Activated CD4-positive, alpha-beta T cell treated with anti-CD3 and anti-CD28 coated beads for 24 hours (primary cell): Measurements from ENCODE around the gene ATP8B3.

Source experiments
- DNase-seq, 2 donors: peaks; one replicate each; pipeline ENCODE4 v3.0.0-alpha.2; 2020; ENCODE audit warnings: low read depth in 2 of 2

Gene ATP8B3, protein sequence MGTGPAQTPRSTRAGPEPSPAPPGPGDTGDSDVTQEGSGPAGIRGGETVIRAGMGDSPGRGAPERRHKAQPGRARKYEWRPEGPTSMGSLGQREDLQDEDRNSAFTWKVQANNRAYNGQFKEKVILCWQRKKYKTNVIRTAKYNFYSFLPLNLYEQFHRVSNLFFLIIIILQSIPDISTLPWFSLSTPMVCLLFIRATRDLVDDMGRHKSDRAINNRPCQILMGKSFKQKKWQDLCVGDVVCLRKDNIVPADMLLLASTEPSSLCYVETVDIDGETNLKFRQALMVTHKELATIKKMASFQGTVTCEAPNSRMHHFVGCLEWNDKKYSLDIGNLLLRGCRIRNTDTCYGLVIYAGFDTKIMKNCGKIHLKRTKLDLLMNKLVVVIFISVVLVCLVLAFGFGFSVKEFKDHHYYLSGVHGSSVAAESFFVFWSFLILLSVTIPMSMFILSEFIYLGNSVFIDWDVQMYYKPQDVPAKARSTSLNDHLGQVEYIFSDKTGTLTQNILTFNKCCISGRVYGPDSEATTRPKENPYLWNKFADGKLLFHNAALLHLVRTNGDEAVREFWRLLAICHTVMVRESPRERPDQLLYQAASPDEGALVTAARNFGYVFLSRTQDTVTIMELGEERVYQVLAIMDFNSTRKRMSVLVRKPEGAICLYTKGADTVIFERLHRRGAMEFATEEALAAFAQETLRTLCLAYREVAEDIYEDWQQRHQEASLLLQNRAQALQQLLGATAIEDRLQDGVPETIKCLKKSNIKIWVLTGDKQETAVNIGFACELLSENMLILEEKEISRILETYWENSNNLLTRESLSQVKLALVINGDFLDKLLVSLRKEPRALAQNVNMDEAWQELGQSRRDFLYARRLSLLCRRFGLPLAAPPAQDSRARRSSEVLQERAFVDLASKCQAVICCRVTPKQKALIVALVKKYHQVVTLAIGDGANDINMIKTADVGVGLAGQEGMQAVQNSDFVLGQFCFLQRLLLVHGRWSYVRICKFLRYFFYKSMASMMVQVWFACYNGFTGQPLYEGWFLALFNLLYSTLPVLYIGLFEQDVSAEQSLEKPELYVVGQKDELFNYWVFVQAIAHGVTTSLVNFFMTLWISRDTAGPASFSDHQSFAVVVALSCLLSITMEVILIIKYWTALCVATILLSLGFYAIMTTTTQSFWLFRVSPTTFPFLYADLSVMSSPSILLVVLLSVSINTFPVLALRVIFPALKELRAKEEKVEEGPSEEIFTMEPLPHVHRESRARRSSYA (N-terminal part only)

DNA sequence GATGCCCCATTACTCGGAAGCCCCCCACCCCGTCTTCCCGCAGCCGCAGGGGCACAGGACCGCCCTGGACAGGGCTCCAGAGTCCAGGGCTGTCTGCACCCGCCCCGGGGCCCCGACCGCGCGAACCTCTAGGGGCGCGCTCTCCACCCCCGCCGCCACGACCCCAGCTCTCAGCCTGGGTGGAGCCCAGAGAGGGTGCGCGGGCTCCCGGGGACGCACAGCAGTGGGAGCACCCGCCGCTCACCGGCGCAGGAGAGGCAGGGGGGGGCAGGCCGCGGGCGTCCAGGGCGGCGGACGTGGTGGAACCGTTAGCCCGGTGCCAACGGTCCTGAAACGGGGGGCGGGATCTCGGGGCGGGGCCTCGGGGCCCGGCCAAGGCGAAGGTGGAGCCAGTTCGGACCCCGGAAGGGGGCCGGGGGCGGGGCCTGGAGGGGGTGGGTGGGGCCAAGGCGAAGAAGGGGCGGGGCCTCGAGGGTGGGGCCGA is at the start of gene ATP8B3:
TSS of gene ATP8B3 (minus strand) at position 335 of the 484 bp plus-strand sequence. CDS start 540 bp downstream, outside the sequence.
- DNase-seq, result peak; percentile 51 to 66

DNA sequence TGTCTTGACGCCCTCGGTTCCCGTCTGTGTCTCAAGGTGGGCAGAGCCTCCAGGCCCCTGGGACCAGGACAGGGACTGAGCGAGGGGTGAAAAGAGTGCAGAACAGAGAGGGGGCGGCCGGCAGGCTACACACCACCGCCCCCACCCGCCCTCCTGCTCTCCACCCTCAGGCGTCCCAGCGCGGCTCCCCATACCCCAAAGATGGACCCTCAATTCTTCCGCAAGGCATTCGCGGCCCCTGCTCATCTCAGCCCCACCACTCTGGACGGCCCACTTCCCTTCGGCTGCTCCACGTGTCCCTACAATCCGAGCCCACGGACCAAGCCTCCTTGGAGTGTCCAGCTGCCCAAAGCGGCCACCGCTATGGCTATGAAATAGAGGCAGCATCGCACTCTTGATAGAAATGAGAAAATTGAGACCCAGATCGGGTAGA is 49.5 kb upstream of the ATP8B3 start:
- no peak for DNase-seq

DNA sequence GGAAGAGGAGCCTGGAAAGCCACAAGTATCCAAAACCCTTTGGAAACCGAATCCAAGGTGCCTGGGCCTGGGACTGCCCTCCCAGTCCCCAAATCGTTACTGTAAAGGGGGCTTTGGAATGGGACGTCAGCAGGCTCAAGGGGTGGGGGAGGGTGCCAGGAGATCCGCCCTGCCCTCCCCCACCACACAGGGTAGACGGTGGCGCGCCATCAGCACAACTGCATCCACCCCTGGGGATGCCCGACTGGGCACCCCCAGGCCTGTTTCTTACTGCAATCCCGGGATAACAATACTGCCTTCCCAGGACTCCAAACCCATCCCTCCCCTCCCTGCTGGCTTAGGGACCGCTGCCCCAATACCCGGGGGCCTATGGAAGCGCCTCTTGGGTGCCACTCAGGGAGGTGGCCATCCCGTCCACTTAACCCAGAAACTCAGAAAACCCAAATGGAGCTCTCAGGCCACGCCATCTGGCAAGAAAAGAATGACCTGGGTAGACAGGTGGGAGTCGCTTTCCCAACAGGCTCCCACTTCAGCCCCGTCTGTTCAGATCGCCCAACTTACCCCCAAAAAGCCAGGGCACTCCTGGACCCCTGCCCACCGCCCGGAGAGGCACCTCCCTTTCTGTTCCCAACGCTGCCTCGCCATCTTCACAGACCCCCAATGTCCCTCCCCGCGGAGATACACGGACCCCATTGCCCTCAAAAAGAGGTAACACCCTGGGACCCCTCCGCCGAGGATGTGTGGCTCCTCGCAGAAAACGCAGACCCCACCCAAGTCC is 48.9 kb upstream of the ATP8B3 start:
- DNase-seq, result no peak

GRCh38 chr19:1860042-1860775 is 48.1 kb upstream of the ATP8B3 start:
- DNase-seq, result no peak

- no peak for DNase-seq
Observed at GRCh38 chr19:1859331-1859781, 47.3 kb upstream of the ATP8B3 start.

- no peak for DNase-seq
Observed at GRCh38 chr19:1858412-1859081, 46.5 kb upstream of the ATP8B3 start.

DNA sequence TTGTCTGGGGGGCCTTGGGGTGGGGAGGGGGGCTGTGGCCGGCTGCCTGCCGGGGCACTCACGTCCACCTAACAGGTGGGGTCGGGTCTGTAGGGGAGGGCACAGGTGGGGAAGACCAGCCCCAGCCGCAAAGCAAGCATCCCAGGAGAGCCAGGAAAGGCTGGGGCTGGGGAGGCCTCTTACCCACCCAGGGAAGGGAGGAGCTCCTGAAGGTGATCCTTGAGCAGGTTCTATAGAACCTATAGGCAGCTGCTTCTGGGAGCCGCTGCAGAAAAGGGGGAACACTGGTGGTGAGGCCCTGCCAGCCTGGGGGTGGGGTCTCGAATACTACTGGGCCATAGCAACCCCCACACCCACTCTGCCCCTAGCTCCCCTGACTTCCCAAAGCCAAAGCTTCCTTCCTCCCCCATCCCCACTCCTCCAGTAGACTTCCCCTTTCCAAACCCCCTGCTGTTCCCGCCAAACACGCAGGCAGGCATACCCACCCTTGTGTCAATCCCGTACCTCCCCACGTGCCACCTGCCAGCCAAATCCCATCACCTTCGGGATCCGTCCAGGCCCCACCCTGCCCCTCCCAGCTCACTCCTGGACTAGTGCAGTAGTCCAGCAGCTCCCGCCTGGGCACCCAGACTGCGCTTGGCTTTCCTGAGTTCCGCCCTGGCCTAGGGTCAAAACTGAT is 45.7 kb upstream of the ATP8B3 start:
- DNase-seq, result no peak

DNA sequence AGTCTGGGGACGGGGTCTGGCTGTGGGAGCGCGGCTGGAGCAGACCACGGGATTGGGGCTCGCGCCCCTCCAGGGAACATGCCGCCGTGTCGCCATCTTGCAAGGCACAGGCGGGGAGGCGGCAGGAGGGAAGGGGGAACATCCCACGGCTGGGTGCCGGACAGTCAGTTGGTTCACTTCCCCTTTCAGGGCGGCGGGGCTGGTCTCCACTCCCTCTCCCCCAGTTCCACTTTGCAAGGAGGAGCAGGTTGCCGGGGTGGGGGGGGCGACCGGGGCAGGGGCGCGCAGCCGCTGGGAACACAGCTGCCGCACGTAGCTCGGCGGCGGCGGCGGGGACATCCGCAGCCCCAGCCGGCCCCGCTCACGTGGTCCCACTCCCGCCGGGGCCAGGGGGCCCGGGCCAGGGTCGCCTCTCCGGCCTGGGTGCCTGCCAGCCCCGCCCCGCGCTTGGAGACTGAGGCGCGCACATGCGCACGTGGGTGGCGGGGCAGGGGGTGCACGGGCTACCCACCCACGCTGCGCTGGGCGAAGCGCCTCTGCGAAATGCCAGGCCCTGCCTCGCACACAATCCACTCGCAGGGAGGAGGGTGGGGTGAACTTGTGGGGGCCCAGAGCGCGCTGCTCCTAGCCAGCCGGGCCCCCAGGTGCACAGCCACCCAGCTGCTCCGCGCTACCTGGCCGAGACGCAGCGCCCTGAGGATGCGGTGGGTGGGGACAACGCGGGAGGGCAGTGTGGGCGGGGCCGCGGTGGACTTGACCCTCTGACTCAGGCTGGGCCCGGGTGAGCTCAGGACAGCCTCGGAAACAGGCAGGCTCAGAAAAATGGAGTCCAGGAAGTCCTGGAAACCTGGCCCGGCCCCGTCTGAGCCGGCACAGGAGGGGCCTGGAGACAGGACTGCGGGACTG is 44.9 kb upstream of the ATP8B3 start:
- no peak for DNase-seq

DNA sequence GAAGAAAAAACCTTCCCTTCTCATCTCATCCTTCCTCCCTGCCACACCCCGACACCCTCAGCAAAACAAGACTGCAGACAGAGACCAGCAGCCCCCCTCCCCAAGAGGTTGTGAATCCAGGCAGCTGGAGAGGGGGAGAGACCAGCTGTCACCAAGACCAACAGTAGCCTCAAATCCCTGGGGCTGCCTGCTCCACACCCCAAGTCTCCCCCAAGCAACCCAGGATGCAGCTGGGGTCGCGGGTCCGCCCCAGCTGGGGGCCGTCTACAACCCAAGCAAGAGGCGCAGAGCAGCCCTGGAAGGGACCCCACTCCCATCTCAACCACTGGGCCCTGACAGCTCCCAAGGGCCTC is 44.2 kb upstream of the ATP8B3 start:
- no peak for DNase-seq

GRCh38 chr19:1855828-1856255 is 43.8 kb upstream of the ATP8B3 start:
- no peak for DNase-seq

DNA sequence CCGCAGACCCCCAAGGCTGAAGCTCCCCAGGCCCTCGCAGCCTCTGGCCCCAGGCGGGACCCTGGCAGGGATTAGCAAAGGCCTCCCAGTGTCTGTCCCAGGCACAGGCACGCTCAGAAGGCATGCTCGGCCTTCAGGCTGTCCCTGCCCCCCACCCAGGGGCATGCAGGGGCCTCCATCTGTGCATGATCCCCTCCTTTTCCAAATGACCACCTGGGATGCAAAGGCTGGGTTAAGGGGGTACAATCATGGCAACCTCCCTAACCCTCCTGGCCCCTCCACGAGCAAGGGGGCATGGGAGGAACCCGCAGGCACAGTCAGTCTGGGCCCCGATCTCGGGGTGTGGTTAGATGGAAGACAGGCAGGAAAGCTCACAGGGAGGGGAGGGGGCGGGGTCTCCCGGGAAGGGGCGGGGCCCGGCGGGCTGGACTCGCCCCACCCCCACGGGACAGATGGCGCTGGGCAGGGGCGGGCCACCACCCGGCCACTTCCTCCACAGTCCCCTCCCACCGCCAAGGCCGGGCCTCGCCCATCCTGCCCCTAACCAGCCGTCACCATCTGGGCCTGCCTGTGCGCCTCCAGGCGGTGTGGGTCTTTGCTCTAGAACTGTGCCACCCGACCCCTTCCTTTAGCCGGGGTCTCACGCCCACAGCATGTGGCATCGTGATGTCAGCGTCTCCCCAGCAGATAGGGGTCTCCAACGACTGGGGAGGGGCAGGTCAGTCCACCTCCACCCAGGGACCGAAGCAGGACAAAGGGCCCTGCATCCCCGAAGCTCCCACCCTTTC is 43.2 kb upstream of the ATP8B3 start:
- peak in 1 of 2 donors; percentile 80 for DNase-seq

GRCh38 chr19:1854542-1855039 is 42.5 kb upstream of the ATP8B3 start:
- no peak for DNase-seq

DNA sequence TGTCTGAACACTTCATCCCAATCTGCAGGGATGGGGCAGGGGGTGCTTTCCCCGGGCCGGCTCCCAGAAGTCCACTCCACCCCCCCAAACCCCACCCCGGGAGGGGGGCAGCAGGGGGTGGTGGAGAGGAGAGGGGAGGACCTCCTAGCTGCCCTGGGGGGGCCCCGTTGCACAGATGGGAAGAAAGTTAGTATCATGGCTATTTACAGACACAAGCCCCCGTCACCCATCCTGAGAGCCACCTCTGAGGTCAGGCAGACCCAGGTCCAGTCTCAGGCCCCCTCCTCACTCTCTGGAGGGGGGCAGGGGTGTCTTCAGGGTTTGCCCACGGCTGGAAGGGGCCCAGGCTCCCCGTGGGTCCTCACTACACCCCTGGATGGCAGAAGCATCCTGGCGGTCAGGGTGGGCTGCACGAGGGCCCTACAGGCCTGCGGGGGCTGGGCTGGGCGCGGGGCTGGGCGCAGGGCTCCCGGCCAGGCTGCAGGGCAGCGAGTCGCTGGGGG is 42.0 kb upstream of the ATP8B3 start:
- DNase-seq, result no peak

DNA sequence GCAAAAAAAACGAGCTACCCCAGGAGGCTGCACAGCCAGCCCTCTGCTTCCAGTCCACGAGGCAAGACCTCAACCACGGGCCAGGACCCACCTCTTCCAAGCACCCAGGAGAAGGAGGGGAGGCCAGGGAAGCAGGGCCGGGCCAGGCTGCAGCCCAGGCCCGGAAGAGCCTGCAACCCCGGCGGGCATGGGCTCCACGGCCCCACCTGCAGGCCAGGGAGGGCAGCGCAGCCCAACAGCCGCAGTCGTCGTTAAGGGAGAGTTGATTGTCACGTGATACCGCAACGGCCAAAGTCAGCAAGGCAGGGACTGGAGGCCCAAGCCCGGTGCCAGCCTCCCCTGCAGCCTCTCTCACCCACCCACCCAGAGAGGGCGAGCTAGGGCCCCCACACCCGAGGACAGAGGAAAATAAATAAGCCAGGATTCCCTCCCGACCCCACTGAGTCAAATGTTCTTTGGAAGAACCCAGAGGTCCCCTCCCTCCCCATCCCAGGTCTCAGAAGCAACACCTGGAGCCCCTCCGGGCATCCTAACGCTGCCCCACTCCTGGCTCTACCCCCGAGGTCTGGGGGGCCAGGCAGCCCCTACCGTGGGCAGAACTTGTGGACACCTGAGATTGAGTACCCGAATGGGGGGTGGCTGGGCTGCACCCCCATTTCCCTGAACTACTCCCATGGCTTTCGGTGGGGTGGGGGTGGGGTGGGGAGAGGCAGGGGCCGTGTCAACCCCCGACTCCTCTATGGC is 41.4 kb upstream of the ATP8B3 start:
- DNase-seq, result peak; percentile 66 to 79

DNA sequence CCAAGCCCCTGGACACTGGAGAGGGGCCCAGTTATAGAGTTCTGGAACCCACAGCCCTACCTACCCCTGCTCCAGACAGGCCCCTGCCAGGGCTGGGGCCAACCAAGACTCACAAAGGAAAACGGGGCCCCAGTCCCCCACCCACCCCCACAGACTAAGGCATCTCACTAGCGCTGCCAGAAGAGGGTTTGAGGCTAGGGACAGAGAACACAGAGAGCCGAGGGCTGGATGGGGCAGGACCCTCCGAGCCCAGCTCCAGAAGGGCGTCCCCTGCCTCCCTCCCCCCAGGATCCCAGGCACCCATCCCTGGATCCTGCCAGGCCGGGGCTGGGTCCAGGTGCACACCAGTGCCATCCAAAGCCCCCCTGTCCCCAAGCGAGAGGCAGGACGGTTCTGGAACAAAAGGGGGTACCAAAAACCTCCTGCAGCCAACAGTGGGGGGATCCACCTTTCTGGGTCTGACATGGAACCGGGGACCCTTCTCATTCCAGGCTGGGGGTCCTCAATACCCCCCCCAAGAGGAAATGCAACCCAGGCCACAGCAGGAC is 40.6 kb upstream of the ATP8B3 start:
- DNase-seq, result no peak
